Measurements from ENCODE around the gene FARSA.
"Not testable (repeated sequence)": the region's sequence is repeated elsewhere in the genome, so short reads cannot be mapped to it uniquely, and the experiment has no call there.

Gene FARSA

DNA sequence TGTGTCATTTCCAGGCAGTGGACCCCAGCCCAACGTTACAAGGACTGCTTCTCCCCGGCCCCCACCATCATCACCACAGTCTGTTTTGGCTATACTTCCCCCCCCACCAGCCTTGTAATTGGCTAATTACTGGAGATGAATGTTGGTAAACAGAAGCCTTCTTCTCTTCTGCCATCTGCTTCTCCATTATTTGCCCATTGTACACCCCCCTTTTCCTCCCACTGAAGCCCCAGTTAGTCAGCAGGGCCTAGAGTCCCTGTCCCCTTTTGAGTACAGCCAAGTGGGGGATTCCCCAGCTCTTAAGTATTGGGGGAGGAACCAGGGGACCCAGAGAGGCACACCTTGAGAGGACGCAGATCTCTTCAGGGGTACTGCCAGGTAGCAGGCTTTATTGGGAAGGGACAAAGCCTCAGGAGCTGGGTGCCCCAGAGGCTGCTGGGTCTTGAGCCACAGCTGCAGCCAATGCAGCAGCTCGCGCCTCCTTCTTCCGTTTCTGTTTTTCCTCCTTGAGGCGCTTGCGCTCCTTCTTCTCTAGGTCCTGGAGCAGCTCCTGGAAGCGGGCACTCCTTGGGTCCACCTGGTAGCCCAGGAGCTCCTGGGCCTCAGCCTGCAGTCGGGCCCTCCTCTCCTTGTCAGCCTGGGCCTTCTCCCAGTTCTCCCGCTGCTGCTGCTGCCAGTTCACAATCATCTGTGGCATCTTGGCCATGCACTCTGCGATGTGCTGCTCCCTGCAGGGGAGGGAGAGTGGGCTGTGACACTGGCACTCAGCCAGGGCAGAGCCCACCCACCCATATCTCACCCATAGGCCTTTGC is 20.5 kb upstream of the FARSA start:
- DNase-seq (ENCODE audit: low read depth): no peak

DNA sequence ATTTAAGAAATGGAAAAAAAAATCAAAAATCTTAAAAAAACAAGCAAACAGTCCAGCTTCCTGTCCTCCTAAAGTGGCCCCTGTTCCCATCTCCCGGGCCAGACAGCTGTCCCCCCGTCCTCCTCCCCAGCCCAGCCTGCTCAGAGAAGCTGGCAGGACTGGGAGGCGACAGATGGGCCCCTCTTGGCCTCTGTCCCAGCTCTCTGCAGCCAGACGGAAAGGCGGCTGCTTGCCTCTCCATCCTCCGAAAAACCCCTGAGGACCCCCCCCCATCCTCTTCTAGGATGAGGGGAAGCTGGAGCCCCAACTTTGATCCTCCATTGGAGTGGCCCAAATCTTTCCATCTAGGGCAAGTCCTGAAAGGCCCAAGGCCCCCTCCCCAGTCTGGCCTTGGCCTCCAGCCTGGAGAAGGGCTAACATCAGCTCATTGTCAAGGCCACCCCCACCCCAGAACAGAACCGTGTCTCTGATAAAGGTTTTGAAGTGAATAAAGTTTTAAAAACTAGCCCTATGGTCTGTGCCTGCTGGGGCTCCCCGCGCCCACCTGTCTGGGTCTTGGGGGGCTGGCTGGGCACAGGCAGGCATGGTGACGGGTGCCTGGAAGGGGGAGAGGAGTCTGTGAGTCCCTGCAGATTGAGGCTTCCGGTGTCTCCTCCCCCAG is 19.8 kb upstream of the FARSA start:
- DNase-seq (ENCODE audit: low read depth): no peak

DNA sequence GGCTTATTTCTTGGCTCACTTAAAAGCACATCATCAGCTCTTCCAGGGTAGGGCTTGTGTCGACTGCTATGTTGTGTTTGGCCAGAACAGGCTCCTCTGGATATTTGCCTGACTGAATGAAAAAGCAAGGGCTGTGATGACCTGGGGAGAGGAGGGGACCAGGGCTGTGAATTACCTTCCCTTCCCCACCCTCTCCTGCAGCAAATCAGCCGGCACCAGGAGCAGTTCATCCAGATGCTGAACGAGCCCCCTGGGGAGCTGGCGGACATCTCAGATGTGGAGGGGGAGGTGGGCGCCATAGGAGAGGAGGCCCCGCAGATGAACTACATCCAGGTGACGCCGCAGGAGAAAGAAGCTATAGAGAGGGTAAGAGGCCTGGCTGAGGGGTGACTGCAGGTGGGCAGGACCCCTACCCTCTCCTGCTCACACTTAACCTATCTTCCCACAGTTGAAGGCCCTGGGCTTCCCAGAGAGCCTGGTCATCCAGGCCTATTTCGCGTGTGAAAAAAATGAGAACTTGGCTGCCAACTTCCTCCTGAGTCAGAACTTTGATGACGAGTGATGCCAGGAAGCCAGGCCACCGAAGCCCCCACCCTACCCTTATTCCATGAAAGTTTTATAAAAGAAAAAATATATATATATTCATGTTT is 19.1 kb upstream of the FARSA start:
- no peak for DNase-seq (ENCODE audit: low read depth)

DNA sequence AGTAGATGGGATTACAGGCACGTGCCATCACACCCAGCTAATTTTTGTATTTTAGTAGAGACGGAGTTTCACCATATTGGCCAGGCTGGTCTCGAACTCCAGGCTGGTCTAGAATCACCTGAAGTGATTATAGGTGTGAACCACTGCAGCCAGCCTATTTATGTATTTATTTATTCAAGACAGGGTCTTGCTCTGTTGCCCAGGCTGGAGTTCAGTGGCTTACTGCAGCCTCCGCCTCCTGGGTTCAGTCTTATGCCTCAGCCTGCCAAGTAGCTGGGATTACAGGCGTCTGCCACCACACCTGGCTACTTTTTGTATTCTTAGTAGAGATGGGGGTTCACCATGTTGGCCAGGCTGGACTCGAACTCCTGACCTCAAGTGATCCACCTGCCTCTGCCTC is 18.5 kb upstream of the FARSA start:
- DNase-seq (ENCODE audit: low read depth): not testable (repeated sequence)

DNA sequence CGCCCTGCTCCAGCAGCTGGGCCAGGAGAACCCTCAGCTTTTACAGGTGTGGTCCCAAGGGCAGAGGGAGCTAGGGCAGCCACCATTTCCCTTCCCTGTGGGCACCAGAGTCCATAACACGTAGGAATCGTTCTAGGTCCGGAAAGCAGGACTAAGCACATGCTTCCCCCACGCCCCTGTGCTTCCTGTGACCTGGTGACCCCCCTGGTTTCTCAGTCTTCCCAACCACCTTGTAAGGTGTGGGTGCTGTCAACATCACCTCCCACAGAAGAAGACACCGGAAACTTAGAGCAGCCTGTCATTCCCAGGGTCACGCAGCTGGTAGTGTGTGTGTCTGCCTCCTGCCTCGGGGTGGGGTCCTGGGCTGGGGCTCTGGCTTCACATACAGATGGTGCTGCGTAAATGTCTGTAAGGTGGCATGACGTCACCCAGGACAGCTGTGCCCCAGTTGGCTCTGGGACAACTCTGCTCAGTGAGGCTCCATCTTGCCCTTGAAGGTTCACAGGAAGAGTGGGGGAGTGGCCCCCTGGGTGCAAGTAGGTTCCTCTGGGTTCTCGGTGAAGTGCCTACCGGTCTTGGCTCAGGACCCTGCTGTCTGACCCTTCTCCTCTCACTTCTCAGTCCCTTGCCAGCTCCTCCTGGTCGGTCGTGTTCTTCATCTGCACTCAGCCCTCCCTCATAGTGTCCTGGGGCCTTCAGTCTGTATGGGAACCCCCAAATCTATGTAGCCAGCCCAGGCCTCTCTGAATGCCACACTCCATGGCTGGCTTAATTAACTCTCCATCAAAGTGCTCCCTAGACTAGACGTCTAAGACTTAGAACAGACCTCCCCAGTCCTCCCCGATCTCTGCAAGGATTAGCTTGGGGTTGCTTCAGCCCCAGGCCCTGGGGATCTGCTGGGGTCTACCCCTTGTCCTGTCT is 16.1 kb upstream of the FARSA start:
- DNase-seq (ENCODE audit: low read depth): no peak

DNA sequence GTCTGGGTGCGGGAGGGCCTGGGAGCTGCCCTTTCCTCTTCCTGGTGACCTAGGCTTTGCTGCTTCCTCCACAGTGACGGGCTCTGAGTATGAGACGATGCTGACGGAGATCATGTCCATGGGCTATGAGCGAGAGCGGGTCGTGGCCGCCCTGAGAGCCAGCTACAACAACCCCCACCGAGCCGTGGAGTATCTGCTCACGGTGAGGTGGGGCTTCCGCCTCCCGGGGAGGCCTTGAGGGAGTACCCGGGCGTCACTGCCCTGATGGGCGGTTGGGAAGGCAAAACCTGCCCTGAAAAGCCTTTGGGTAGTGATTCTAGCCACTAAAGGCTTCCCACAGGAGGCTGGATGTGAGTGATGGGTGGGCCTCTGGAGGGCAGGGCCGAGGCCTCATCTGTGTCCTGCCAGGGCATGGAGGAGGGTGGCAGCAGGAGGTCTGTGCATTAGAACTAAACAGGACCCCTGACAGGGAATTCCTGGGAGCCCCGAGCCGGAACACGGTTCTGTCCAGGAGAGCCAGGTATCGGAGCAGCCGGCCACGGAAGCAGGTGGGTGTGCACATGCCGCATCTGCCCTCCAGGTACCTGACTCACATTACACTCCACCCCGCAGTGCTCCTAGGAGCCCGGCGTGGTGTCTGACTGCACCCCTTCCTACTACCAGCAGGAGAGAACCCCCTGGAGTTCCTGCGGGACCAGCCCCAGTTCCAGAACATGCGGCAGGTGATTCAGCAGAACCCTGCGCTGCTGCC is 15.3 kb upstream of the FARSA start:
- no peak for DNase-seq (ENCODE audit: low read depth)

DNA sequence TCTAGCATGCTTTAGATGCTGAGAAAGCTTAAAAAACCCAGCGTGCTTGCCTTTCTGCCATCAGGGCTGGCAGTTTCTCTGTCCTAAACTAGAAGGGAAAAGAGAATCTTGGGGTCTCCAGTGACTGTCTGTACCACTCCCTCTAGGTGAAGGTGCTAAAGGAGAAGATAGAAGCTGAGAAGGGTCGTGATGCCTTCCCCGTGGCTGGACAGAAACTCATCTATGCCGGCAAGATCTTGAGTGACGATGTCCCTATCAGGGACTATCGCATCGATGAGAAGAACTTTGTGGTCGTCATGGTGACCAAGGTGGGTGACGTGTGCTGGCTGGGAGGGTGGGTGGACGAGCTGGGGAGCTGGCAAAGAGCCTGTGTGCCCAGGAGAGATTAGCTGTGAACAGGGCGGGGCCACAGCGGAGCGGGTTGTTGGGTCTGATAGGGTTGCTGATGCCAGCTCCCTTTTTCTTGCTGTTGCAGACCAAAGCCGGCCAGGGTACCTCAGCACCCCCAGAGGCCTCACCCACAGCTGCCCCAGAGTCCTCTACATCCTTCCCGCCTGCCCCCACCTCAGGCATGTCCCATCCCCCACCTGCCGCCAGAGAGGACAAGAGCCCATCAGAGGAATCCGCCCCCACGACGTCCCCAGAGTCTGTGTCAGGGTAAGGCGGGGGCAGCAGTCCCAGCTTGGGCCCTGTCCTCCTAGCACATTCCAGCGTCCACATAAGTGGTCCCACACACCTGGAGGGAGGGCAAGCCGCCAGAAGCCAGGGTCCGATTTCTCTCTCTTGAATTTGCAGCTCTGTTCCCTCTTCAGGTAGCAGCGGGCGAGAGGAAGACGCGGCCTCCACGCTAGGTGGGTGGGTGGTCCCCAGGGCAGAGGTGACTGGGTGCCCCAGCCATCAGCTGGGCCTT is 14.4 kb upstream of the FARSA start:
- DNase-seq (ENCODE audit: low read depth): no peak

DNA sequence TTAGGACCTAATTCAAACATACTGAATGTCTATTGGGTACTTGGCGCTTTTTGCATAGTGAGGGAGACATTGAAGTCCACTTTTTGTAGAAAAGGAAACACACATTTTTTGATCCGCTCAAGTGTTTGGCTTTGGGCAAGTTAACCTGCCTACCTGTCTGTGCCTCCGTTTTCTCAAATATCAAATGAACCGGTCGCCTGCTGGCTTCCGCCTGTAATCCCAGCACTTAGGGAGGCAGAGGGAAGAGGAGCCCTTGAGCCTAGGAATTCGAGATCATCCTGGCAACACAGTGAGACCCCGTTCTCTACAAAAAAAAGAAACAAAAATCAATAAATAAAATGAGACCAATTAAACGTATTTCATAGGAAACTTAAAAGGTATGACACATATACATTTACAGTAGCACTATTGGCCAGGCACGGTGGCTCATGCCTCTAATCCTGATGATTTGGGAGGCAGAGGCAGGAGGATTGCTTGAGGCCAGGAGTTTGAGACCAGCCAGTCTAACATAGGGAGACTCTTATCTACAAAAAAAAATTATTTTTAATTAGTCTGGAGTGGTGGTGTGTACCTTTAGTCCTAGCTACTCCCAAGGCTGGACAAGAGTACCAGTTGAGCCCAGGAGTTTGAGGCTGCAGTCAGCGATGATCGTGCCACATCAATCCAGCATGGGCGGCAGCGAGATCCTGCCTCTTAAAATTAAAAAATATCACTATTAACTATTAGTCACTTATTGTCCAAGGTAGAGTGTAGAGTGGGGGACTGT is 13.4 kb upstream of the FARSA start:
- no peak for DNase-seq (ENCODE audit: low read depth)

DNA sequence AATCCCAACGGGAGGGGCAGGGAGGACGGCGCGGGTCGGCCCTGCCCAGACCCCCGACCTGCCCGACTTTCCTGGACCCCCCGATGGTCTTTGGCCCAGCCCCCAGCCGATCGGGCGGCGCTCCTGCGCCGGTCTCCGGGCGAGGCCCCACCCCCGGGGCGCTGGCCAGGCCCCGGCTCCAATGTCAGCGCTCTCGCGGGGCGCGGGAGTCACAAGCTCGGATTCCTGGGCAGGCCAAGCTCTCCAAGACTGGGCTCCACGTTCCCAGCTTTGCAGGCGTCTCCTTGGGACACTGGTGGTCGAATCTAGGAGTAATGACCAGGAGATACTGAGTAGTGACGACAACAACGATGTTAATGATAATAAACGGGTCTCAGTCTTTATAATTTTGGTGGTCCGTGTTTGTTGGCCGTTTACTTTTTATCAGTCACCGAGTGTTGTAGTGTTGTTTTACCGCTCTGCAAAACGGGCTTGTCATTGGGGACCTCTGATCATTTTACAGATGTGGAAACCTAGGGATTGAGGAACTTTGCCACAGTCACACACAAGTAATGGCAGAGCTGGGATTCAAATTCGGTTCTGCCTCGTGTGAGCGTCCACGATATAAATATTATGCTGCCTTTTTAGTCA is 12.7 kb upstream of the FARSA start:
- no peak for DNase-seq (ENCODE audit: low read depth)

DNA sequence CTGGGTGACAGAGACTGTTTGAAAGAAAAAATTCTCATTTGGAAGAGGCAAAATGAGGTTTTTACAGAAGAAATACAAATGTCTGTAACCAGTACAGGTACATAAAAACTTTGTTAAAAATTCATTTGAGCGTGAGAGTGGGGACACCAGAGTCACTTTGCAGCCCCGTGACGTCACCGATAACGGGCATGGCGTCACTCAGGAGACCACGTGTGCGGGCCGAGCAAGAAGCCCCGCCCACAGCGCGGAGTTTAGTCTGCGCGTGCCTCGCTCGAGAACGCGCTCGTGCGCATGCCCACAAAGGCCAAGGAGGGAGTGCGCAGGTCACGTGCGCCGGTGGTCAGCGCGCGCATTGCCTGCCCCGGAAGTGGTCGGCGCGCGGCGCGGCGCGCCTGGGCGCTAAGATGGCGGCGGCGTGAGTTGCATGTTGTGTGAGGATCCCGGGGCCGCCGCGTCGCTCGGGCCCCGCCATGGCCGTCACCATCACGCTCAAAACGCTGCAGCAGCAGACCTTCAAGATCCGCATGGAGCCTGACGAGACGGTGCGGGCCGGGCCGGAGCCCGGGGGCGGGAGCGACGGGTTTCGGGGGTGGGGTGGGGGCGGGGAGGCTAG is 12.1 kb upstream of the FARSA start, which contains the start of gene RAD23A:
Gene RAD23A, plus strand, starts transcription at position 384 of the 613 bp plus-strand sequence. Its CDS starts 87 bp downstream, at position 471.
- peak; percentile 97 for DNase-seq (ENCODE audit: low read depth)

DNA sequence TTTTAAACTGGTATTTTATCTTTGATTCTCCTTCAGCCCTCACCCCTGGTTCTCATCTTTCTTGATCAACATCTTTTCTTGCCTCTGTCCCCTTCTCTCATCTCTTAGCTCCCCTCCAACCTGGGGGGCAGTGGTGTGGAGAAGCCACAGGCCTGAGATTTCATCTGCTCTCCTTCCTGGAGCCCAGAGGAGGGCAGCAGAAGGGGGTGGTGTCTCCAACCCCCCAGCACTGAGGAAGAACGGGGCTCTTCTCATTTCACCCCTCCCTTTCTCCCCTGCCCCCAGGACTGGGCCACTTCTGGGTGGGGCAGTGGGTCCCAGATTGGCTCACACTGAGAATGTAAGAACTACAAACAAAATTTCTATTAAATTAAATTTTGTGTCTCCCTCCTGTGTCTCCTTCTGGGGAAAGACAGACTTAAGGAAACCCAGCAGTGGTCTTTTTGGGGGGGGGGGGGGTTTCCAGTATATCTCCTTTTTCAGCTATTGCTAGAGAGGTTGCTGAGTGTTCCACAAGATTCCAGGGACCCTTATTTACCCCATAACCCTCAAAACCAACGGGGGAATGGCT is 10.7 kb upstream of the FARSA start:
- DNase-seq (ENCODE audit: low read depth): no peak

DNA sequence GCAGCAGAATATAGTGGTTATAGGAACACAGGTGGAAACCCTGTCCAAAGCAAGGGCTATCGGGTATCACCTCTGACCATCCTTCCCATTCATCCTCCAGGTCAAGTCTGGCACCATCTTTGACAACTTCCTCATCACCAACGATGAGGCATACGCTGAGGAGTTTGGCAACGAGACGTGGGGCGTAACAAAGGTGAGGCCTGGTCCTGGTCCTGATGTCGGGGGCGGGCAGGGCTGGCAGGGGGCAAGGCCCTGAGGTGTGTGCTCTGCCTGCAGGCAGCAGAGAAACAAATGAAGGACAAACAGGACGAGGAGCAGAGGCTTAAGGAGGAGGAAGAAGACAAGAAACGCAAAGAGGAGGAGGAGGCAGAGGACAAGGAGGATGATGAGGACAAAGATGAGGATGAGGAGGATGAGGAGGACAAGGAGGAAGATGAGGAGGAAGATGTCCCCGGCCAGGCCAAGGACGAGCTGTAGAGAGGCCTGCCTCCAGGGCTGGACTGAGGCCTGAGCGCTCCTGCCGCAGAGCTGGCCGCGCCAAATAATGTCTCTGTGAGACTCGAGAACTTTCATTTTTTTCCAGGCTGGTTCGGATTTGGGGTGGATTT is 10.0 kb upstream of the FARSA start:
- no peak for DNase-seq (ENCODE audit: low read depth)

DNA sequence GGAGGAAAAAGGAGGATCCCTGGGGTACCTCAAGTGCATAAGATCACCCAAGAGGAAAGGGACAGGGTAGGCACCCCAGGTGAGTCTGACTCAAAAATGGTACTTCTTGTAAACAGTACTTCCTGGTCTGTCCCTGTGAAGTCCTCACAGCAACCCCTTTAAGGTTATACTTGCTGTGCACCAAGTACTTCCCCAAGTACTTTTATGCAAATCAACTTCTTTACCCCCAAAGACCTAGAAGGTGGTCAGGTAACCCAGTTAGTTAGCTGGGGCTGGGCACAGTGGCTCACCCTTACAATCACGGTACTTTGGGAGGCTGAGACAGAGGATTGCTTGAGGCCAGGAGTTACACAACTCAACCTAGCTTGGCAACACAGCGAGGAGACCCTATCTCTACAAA is 7.4 kb upstream of the FARSA start:
- DNase-seq (ENCODE audit: low read depth): no peak

DNA sequence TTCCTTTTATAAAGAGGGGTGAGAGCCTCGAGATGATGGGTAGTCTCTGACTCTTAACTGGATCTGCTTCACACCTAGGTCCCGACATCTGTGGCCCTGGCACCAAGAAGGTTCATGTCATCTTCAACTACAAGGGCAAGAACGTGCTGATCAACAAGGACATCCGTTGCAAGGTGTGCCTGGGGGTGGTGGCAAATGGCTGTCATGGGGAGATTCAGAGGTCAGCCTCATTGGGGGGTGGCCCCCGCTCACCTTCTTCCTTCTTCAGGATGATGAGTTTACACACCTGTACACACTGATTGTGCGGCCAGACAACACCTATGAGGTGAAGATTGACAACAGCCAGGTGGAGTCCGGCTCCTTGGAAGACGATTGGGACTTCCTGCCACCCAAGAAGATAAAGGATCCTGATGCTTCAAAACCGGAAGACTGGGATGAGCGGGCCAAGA is 6.5 kb upstream of the FARSA start:
- DNase-seq (ENCODE audit: low read depth): no peak

DNA sequence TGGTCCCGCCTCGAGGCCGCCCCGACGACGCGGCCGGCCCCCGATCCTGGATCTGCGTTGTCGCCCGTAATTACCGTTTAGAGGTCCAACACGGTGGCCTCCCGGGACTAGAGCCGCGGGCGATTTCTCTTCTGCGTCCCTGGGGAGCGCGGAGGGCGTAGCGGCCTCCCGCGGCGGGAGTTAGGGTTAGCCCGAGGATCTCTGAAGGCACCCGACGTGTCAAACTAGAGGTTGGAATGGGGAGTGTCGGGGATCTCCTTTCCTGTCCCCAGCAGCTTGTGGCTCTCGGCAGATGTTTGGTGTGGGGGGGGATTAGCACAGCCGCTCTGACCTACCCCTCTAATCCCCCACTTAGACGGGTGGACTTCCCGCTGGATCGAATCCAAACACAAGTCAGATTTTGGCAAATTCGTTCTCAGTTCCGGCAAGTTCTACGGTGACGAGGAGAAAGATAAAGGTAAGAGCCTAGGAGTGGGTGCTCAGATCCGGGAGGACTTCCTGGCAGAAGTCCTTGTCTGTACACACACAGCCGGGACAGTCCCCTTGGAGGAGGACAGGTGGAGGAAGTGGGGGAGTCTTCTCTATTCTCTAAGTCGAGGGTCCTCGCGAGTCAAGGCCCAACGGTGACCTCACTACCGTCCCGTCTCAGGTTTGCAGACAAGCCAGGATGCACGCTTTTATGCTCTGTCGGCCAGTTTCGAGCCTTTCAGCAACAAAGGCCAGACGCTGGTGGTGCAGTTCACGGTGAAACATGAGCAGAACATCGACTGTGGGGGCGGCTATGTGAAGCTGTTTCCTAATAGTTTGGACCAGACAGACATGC is 5.5 kb upstream of the FARSA start:
- no peak for DNase-seq (ENCODE audit: low read depth)

DNA sequence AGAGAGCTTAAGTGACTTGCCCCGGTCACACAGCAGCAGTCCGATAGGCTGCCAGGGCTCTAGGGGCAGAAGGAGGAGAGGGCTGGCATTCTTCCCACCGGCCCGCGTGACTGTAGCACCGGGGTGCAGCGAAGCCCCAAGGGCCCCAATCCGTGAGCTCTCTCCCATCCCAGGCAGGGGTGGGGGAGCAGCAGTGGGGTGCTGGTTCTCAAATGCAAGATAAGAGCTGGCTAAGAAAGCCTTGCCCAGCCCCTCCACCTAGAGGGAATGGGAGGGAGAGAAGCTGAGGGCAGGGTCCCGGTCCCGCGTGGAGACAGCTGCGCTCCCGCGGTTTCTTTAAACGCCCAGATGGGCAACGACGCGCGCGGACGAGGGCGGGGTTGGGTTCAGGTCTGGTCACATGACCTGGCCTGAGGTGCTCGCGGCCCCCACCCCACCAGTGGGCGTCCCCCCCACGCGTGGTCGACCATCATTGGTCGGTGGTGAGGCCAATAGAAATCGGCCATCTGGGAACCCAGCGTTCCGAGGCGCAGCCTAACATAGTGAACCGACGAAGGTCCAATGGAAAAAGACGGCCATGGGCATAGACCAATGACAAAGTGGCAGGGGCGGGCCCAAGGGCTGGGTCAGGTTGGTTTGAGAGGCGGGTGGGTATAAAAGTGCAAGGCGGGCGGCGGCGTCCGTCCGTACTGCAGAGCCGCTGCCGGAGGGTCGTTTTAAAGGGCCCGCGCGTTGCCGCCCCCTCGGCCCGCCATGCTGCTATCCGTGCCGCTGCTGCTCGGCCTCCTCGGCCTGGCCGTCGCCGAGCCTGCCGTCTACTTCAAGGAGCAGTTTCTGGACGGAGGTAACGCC is 4.6 kb upstream of the FARSA start, which contains the start of gene CALR:
Gene CALR, plus strand, starts transcription at position 683 of the 852 bp plus-strand sequence. Its CDS starts 71 bp downstream, at position 754.
- peak; percentile 99 for DNase-seq (ENCODE audit: low read depth)

All from stimulated activated CD8-positive, alpha-beta memory T cell treated with anti-CD3 and anti-CD28 coated beads, Interleukin-7, amount 100 ng/mL, for 24 hours (primary cell).